Right lobe of liver (tissue), 4 donors: Measurements from ENCODE around the gene NAA35.

Experiments used
- POLR2A ChIP-seq: fragments of 450-650 bp; IDR thresholded peaks from one replicate; pipeline ENCODE4 v1.6.1; 2017; ENCODE audit warnings: antibody characterized with exemption, mild to moderate bottlenecking
- TF ChIP-seq, protein P1 (sequence below), 4 donors: fragments of 200-600 bp in 3 of 4; fragments of 450-650 bp in 1 of 4; IDR thresholded peaks; one replicate each; pipeline versions ENCODE4 v1.5.1 to v1.8.0; 2016 to 2022; ENCODE audit warnings: antibody characterized with exemption in 4 of 4, mild to moderate bottlenecking in 2 of 4
- donor health status: DM: no; HTN: no; CAD: no.
- donor health status: DM: no; HTN: no; CAD: no.
- donor health status: DM: no; HTN: yes; CAD: no.

DNA sequence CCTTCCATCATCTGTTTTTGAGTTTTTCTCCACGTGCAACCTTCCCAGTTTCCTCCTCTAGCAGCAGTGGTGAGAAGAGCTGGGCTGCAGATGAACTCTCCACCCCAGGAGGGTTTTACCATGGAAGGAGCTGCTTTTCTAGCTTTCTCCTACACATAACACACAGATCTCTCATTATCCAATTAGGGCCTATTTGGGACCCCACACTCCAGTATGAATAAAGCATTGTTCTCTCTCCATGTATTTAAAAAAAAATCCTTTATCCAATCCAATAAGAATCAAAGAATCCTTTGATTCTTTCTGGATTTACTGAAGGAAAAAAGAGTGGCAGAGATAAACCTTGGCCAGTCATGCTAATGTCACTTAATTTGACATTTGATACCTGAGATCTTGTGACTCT lies 31.6 kb upstream of the NAA35 start:
- TF ChIP-seq, protein P1, sequence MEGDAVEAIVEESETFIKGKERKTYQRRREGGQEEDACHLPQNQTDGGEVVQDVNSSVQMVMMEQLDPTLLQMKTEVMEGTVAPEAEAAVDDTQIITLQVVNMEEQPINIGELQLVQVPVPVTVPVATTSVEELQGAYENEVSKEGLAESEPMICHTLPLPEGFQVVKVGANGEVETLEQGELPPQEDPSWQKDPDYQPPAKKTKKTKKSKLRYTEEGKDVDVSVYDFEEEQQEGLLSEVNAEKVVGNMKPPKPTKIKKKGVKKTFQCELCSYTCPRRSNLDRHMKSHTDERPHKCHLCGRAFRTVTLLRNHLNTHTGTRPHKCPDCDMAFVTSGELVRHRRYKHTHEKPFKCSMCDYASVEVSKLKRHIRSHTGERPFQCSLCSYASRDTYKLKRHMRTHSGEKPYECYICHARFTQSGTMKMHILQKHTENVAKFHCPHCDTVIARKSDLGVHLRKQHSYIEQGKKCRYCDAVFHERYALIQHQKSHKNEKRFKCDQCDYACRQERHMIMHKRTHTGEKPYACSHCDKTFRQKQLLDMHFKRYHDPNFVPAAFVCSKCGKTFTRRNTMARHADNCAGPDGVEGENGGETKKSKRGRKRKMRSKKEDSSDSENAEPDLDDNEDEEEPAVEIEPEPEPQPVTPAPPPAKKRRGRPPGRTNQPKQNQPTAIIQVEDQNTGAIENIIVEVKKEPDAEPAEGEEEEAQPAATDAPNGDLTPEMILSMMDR (IDR thresholded peaks at IDR 0.05), result no peak
- TF ChIP-seq POLR2A, result no peak
